Measurements from ENCODE around the gene ADAMTS5.

The ADAMTS5 gene

DNA sequence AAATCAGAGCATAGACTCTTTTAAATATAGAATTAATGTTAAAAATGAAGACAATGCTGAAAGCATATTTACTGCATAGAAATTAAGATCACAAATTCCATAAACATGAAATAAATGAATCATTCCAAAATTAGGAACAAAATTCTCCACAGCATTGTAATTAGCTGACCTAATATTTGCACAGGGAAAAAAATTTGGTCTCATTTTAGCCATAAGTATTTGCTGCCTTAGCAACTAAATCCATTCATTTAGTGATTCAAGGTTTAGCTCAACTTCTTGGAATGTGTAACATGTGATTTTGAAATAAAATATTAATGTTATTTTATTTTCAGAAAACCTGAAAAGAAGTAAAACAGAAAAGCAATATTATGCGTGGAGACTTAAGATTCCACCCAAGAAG, 25.5 kb downstream of the ADAMTS5 start:
- TF ChIP-seq EZH2phosphoT487 (conservative IDR thresholded peaks at IDR 0.05; ENCODE audit: low read length) (no peak), CTCF (IDR thresholded peaks at IDR 0.05; ENCODE audit: insufficient read depth, low read length, poor library complexity, severe bottlenecking) (no peak)
- no peaks in the 10 kb centered on the region for H3F3A ChIP-seq (ENCODE audit: insufficient read depth)
- no peak overlapping the region for H3K9ac ChIP-seq (ENCODE audit: low read length)
- H3K36me3 ChIP-seq (ENCODE audit: low read length) = no peaks in the 10 kb centered on the region
- no peaks in the 10 kb centered on the region for H3K27me3 ChIP-seq (ENCODE audit: low read length)
- H3K27ac ChIP-seq (ENCODE audit: low read depth, low read length) = no peak overlapping the region
- no peaks in the 10 kb centered on the region for H3K9me3 ChIP-seq (ENCODE audit: insufficient read depth, low read length)
- H3K9me2 ChIP-seq (replicated peaks; ENCODE audit: insufficient read depth, low read length) = no peaks in the 10 kb centered on the region
- H3K4me3 ChIP-seq (ENCODE audit: insufficient read depth, low read length, poor library complexity, severe bottlenecking) = no peak overlapping the region
- no peak overlapping the region for H2AFZ ChIP-seq (ENCODE audit: low read depth, low read length, severe bottlenecking)
- H3K79me2 ChIP-seq (ENCODE audit: insufficient read depth, low read length) = no peaks in the 10 kb centered on the region
- no peaks in the 10 kb centered on the region for H4K20me1 ChIP-seq (ENCODE audit: low read depth, low read length)
- H3K4me2 ChIP-seq (ENCODE audit: low read depth, low read length, poor library complexity, severe bottlenecking) = no peak overlapping the region

DNA sequence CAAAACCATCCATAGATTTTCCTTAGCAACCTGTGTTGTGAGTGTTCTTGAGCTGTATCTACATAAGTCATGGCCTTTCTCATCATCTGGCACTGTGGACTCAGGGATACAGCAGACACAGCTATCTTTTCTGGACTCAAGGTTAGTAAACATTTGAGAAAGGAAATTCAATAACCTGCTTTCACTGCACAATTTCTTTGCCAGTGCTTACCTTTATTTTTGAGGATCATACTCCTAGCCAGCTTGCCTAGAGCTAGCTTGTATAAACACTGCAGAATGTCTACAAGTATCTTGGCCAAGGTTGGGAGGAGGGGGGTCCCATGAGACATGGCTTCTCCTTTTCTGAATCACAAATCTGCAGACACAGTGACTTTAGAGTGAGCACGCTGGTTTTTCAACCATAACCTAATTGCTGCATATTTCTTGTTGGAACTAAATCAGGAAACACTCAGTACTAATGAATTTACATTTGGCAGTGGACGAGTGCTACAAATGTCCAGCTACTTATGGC, 27.2 kb downstream of the ADAMTS5 start:
- Histone ChIP-seq H2AFZ (ENCODE audit: low read depth, low read length, severe bottlenecking) (no peak overlapping the region), H3K9ac (ENCODE audit: low read length) (no peak overlapping the region), H3K4me2 (ENCODE audit: low read depth, low read length, poor library complexity, severe bottlenecking) (no peak overlapping the region), H3K79me2 (ENCODE audit: insufficient read depth, low read length) (no peaks in the 10 kb centered on the region), H3K27ac (ENCODE audit: low read depth, low read length) (no peak overlapping the region), H3K36me3 (ENCODE audit: low read length) (no peaks in the 10 kb centered on the region), H3K4me3 (ENCODE audit: insufficient read depth, low read length, poor library complexity, severe bottlenecking) (no peak overlapping the region), H3F3A (ENCODE audit: insufficient read depth) (no peaks in the 10 kb centered on the region), H3K9me3 (ENCODE audit: insufficient read depth, low read length) (no peaks in the 10 kb centered on the region), H3K9me2 (replicated peaks; ENCODE audit: insufficient read depth, low read length) (no peaks in the 10 kb centered on the region), H3K27me3 (ENCODE audit: low read length) (no peaks in the 10 kb centered on the region), H4K20me1 (ENCODE audit: low read depth, low read length) (no peaks in the 10 kb centered on the region)
- TF ChIP-seq EZH2phosphoT487 (conservative IDR thresholded peaks at IDR 0.05; ENCODE audit: low read length) (no peak), CTCF (IDR thresholded peaks at IDR 0.05; ENCODE audit: insufficient read depth, low read length, poor library complexity, severe bottlenecking) (no peak)

DNA sequence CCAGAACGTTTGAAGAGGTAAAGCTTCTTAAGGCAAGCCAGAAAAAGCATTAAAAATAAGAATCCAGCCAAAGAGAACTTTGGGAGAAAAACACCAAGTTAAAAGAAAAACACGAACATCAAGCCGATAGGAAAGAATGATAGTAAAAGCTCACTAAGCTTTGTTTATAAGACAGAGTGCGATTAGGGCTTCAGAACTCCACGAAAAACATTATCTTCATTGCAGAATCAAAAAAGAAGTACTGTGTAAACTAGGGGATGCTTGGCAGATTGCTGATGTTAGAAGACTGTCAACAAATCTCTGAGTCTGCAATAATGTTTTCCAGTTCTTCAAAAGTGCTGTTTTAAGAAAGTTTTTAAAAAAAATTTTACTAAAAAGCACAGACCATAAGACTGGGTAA, 30.2 kb downstream of the ADAMTS5 start:
- Histone ChIP-seq H4K20me1 (ENCODE audit: low read depth, low read length) (no peaks in the 10 kb centered on the region), H3K9me2 (replicated peaks; ENCODE audit: insufficient read depth, low read length) (no peaks in the 10 kb centered on the region), H2AFZ (ENCODE audit: low read depth, low read length, severe bottlenecking) (no peak overlapping the region), H3K27ac (ENCODE audit: low read depth, low read length) (no peak overlapping the region), H3K4me2 (ENCODE audit: low read depth, low read length, poor library complexity, severe bottlenecking) (no peak overlapping the region), H3K9me3 (ENCODE audit: insufficient read depth, low read length) (no peaks in the 10 kb centered on the region), H3K4me3 (ENCODE audit: insufficient read depth, low read length, poor library complexity, severe bottlenecking) (no peak overlapping the region), H3K79me2 (ENCODE audit: insufficient read depth, low read length) (no peaks in the 10 kb centered on the region), H3K9ac (ENCODE audit: low read length) (no peak overlapping the region), H3K27me3 (ENCODE audit: low read length) (no peaks in the 10 kb centered on the region), H3K36me3 (ENCODE audit: low read length) (no peaks in the 10 kb centered on the region), H3F3A (ENCODE audit: insufficient read depth) (no peaks in the 10 kb centered on the region)
- TF ChIP-seq CTCF (IDR thresholded peaks at IDR 0.05; ENCODE audit: insufficient read depth, low read length, poor library complexity, severe bottlenecking) (no peak), EZH2phosphoT487 (conservative IDR thresholded peaks at IDR 0.05; ENCODE audit: low read length) (no peak)
